HFF-Myc (cell line): ENCODE results near the gene FBLN2.

Experiments
- DNase-seq: peaks from one replicate; pipeline ENCODE4 v3.0.0-alpha.2; 2011; ENCODE audit warnings: low read depth; ENCODE audit errors: extremely low read depth
- H3K4me3 ChIP-seq: replicated peaks from 2 replicates; pipeline ENCODE4 v1.5.1; 2011; ENCODE audit warnings: low read depth, mild to moderate bottlenecking, control low read depth, low read length
- CTCF ChIP-seq: IDR thresholded peaks from 2 replicates; pipeline ENCODE4 v1.5.1; 2012; ENCODE audit warnings: mild to moderate bottlenecking, low read depth, low read length, control low read depth; ENCODE audit errors: missing control alignments

Gene FBLN2

DNA sequence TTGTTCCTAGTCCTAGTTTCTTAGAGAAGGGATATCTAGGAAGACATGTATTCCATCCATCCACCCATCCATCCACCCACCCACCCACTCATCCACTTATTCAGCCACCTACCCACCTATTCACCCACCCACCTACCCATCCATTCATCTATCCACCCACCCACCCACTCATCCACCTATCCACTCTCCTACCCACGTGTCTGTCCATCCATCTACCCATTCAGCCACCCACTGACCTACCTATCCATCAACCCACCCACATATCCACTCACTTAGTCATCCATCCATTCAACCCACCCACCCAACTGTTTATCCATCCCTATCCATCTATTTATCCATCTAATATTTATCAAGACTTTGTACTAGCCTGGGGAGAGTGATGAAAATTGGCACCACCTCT, 120.5 kb downstream of the FBLN2 start:
- H3K4me3 ChIP-seq: no peak overlapping the region
- DNase-seq: no peak
- TF ChIP-seq CTCF: no peak

GRCh38 chr3:13670292-13670691, 121.4 kb downstream of the FBLN2 start:
- no peak overlapping the region for H3K4me3 ChIP-seq
- DNase-seq: no peak
- TF ChIP-seq CTCF: no peak

DNA sequence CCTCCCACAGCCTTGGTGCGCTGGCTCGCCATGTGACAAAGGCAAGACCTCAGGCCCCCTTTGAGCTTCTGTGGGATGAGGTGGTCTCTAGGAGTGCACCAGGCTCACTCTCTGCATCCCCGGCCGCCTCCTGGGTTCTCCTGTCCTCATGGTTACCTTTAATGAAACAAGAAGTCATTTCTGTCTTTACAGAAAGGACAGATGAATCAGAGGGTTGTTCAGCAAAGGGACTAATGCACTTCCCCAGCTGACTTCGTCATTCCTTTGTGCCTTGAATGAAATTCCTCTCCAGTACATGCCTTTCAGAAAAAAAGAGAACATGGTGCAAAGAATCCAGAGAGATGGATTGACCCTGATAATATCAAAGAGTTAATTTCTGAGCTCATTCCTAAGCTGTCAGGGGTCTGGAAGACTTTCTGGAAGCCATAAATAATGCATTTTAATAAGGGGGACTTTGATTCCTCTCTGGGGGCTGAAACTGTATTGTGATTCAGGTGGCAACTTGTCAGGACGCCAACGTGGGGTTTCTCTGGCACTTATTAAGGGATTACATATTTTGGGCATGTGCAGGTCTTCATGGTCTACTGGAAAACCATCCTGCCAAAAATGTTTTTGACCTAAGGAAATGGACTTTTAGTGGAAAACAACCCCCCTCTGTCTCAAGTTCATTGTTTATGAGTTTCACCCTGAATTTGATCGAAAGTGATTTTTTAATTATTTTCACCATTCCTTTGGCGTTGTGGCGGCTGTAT, 122.7 kb downstream of the FBLN2 start:
- H3K4me3 ChIP-seq: no peak overlapping the region
- TF ChIP-seq CTCF: no peak
- no peak for DNase-seq

DNA sequence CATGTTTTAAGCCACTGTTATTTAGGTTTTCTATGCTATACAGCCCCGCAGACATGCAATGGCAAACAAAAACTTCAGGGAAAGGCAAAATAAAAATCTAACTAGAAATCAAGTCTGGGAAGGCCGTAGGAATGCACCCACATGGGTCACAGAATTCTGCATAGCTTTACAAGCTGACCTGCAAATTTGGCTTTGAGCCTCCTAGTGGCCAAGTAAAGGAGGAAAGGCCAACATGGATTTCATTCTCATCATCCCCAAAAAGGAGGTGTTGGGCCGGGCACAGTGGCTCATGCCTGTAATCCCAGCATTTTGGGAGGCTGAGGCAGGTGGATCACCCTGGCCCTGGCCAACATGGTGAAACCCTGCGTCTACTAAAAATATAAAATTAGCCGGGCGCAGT, 124.3 kb downstream of the FBLN2 start:
- H3K4me3 ChIP-seq: no peak overlapping the region
- peak; percentile 52 for TF ChIP-seq CTCF
- DNase-seq: no peak

DNA sequence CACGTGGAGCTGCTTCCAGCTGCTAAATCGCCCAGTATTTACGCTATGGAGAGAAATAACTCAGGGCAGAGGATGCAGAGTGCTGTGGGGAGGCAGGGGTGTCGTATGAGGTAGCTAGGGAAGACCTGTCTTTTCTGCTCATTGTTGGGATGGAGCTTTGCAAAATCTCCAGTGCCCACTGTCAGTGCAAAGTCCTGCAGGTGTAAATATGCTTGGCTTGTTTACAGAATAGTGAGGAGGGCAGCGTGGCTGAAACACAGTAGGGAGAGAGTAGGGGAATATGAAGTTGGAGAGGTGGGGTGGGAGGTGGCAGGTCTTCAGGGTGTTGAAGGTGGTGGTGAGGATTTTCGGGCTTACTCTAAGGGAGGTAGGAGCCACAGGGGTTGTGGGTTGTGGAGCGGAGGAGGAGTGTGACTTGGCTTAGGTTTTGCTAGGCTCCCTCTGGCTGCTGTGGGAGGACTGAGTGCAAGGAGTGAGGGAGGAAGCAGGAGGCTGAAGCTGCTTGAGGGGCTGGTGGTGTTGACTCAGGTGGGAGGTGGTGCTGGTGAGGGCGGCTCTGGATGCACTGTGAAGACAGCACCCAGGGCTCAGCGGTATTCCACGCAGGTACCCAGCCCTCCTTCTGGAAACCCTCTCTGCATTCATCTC, 125.7 kb downstream of the FBLN2 start:
- no peak for TF ChIP-seq CTCF
- no peak overlapping the region for H3K4me3 ChIP-seq
- DNase-seq: no peak

- no peak overlapping the region for H3K4me3 ChIP-seq
- TF ChIP-seq CTCF: no peak
- no peak for DNase-seq
These were observed 127.6 kb downstream of the FBLN2 start for GRCh38 chr3:13676356-13677017.
